ENCODE measurements around the gene CRNKL1. TPM values are rescaled to one million over a fixed set of nuclear protein-coding genes. Genes with fewer than 3 reads are reported as not detected.

CRNKL1 gene
- polyA plus RNA-seq, 1 of the 3 experiments (the other 2 are of a cell fraction): 7.6 TPM

DNA sequence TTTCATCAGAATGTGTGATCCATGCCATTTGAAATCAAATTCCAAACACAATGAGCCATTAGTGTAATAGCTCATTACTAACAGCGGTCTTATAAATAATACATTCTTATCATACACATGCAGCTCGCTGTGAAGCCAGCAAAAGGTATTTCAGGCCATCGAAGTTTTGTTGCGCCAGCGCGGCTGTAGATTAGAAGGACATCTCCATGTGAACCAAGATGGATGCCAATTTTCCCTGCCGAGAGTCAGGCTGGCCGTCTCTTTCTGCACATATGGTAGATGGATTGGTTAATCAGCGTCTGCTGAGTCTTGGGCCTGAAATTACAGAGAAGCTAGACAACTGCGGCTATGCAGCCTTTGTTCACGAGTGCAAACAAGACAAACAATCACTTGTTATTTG, 44.2 kb upstream of the CRNKL1 start:
- ChIA-PET POLR2A (no interaction called here), CTCF (interaction anchor here (1.1 to 2.3 kb wide), 3 partner anchors 12 to 498 kb away, joined by 3 to 11 read pairs (median 4); no protein-coding TSS in a partner anchor)
- no peaks in the 10 kb centered on the region for H3K9me2 ChIP-seq
- no peaks in the 10 kb centered on the region for H3F3A ChIP-seq (replicated peaks; ENCODE audit: insufficient read depth)
- TF ChIP-seq, protein P1, sequence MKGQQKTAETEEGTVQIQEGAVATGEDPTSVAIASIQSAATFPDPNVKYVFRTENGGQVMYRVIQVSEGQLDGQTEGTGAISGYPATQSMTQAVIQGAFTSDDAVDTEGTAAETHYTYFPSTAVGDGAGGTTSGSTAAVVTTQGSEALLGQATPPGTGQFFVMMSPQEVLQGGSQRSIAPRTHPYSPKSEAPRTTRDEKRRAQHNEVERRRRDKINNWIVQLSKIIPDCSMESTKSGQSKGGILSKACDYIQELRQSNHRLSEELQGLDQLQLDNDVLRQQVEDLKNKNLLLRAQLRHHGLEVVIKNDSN (IDR thresholded peaks at IDR 0.05; ENCODE audit: borderline replicate concordance, low read depth): no peak
- no peak for TF ChIP-seq RCOR1 (IDR thresholded peaks at IDR 0.05; ENCODE audit: low read length)
- TF ChIP-seq, protein P2, sequence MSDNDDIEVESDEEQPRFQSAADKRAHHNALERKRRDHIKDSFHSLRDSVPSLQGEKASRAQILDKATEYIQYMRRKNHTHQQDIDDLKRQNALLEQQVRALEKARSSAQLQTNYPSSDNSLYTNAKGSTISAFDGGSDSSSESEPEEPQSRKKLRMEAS (IDR thresholded peaks at IDR 0.05; ENCODE audit: low read depth): no peak
- TF ChIP-seq POLR2AphosphoS5 (IDR thresholded peaks at IDR 0.05; ENCODE audit: low read depth, low read length): no peak
- no peak for TF ChIP-seq FOXJ3 (CRISPR knock-in tag; IDR thresholded peaks at IDR 0.05)
- TF ChIP-seq GATA2 (CRISPR knock-in tag; IDR thresholded peaks at IDR 0.05): no peak
- TF ChIP-seq EZH2phosphoT487 (IDR thresholded peaks at IDR 0.05; ENCODE audit: borderline replicate concordance, low read depth): no peak
- TF ChIP-seq TEAD4 (IDR thresholded peaks at IDR 0.05; ENCODE audit: borderline replicate concordance, insufficient read depth): no peak
- H3K27me3 ChIP-seq (ENCODE audit: insufficient read depth): peaks cover 6% of the 10 kb centered on the region
- no peaks in the 10 kb centered on the region for H3K9me3 ChIP-seq
- no peak overlapping the region for H3K27ac ChIP-seq (ENCODE audit: low read depth in 2 of 2, low read length in 1 of 2)
- no peak overlapping the region for H3K4me2 ChIP-seq
- H3K4me1 ChIP-seq (ENCODE audit: control insufficient read depth in 1 of 2, insufficient read depth in 2 of 2, low read depth in 1 of 2, low read length in 1 of 2): no peaks in the 10 kb centered on the region; a peak in 1 of 4 replicates
- H3K4me3 ChIP-seq (ENCODE audit: low read depth in 2 of 2, low read length in 1 of 2): no peak overlapping the region
- H3K79me2 ChIP-seq (ENCODE audit: insufficient read depth): no peaks in the 10 kb centered on the region
- H3K9ac ChIP-seq: no peak overlapping the region
- H3K36me3 ChIP-seq (replicated peaks in 1 of 2; ENCODE audit: control insufficient read depth in 1 of 2, insufficient read depth in 2 of 2, low read length in 1 of 2): no peaks in the 10 kb centered on the region
- H2AFZ ChIP-seq (ENCODE audit: low read depth): no peak overlapping the region
- no peak for DNase-seq
- WGBS (ENCODE audit: low lambda C conversion rate): 58% methylated on average over 9 of the region's 11 CpGs
- H4K20me1 ChIP-seq (ENCODE audit: insufficient read depth): no peaks in the 10 kb centered on the region

DNA sequence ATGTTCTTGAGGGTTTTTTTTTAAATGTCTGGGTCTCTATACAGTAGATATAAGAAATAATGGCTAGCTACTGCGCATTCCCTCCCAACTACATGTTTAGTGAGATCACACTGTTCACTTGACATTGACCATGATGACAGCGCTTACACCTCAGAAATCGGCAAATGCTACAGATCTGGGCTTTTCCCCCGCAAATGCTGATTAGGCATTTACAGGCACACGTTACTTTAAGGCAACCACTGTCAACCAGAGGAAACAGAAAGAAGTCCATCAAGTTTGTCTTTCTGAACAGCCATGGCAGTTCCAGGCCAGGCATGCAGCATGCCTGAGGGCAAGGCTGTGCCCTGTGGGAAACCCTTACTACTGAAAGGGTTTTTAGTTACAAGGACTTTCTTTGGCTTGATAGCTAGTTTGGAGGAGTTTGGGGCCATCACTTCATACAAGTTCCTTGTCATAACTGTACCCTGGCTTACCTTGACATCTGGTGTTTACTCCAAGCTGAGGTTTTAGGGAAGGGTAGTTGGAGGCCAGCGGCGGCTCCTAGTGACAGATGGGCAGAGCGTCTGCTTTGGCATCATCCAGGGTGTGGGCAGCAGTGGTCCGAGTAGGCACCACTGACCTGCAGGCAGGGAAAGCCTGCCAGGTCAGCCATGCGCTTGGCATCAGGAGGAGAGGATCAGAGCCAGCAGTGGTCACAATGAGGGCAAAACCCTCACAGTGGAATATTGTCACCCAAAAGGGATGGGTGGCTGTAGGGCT, 43.0 kb upstream of the CRNKL1 start:
- Histone ChIP-seq H3K9me3 (no peaks in the 10 kb centered on the region), H3K4me1 (ENCODE audit: control insufficient read depth in 1 of 2, insufficient read depth in 2 of 2, low read depth in 1 of 2, low read length in 1 of 2) (no peaks in the 10 kb centered on the region; a peak in 1 of 4 replicates), H3F3A (replicated peaks; ENCODE audit: insufficient read depth) (no peaks in the 10 kb centered on the region), H3K9me2 (no peaks in the 10 kb centered on the region), H2AFZ (ENCODE audit: low read depth) (no peak overlapping the region), H3K27ac (ENCODE audit: low read depth in 2 of 2, low read length in 1 of 2) (no peak overlapping the region), H4K20me1 (ENCODE audit: insufficient read depth) (no peaks in the 10 kb centered on the region), H3K79me2 (ENCODE audit: insufficient read depth) (no peaks in the 10 kb centered on the region), H3K9ac (no peak overlapping the region), H3K4me3 (ENCODE audit: low read depth in 2 of 2, low read length in 1 of 2) (no peak overlapping the region), H3K36me3 (replicated peaks in 1 of 2; ENCODE audit: control insufficient read depth in 1 of 2, insufficient read depth in 2 of 2, low read length in 1 of 2) (no peaks in the 10 kb centered on the region), H3K4me2 (no peak overlapping the region), H3K27me3 (ENCODE audit: insufficient read depth) (peaks cover 6% of the 10 kb centered on the region)
- no peak for DNase-seq
- TF ChIP-seq GABPA (IDR thresholded peaks at IDR 0.05; ENCODE audit: low read depth) (no peak), ELF1 (IDR thresholded peaks at IDR 0.05) (no peak), RXRA (IDR thresholded peaks at IDR 0.05; ENCODE audit: borderline replicate concordance, low read depth) (no peak), POLR2AphosphoS5 (IDR thresholded peaks at IDR 0.05; ENCODE audit: low read depth, low read length) (no peak), CHD2 (IDR thresholded peaks at IDR 0.05; ENCODE audit: low read length, partially characterized antibody) (no peak)
- TF ChIP-seq, protein P2 (IDR thresholded peaks at IDR 0.05; ENCODE audit: low read depth): no peak
- ChIA-PET CTCF (interaction anchor here (0.6 to 2.3 kb wide), 3 partner anchors 12 to 742 kb away, joined by 3 to 11 read pairs (median 6); no protein-coding TSS in a partner anchor), POLR2A (no interaction called here)
- WGBS (ENCODE audit: low lambda C conversion rate): 60% methylated on average over 9 of the region's 10 CpGs

All from SK-N-SH (cell line).